ENCODE measurements around the gene INSM1. TPM values are rescaled to one million over a fixed set of nuclear protein-coding genes. Genes with fewer than 3 reads are reported as not detected.

INSM1 gene
- total and polyA plus RNA-seq, 8 donors: 0.41 to 2.0 (median 0.69) TPM; not detected in 2

DNA sequence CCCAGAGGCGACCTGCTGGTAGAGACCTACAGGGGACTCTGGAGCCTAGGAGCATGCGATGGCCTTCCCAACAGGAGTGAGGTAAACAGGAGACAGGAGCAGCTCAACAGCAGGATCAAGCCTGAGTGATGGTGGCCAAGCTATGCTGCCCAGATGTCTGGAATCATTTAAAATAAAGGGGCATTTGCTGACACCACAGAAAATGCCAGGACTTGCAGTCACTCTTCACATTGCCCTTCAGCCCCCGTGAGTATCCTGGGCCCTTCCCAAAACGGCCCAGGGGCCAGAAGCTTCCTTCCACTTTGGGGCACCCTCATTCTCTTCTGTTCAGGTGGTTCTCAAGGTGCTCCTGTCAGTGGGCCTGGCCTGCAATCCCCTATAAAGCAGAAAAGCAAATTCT is 23.2 kb downstream of the INSM1 start:
- H3K4me3 ChIP-seq: no peak overlapping the region
- ATAC-seq (no peak), DNase-seq (no peak)
- H3K27me3 ChIP-seq: no peaks in the 10 kb centered on the region
- H3K9me3 ChIP-seq: no peaks in the 10 kb centered on the region
- H3K27ac ChIP-seq: no peak overlapping the region
- peaks cover 0 to 73% of the 10 kb centered on the region in 2 donors for H3K36me3 ChIP-seq
- TF ChIP-seq, protein P1, sequence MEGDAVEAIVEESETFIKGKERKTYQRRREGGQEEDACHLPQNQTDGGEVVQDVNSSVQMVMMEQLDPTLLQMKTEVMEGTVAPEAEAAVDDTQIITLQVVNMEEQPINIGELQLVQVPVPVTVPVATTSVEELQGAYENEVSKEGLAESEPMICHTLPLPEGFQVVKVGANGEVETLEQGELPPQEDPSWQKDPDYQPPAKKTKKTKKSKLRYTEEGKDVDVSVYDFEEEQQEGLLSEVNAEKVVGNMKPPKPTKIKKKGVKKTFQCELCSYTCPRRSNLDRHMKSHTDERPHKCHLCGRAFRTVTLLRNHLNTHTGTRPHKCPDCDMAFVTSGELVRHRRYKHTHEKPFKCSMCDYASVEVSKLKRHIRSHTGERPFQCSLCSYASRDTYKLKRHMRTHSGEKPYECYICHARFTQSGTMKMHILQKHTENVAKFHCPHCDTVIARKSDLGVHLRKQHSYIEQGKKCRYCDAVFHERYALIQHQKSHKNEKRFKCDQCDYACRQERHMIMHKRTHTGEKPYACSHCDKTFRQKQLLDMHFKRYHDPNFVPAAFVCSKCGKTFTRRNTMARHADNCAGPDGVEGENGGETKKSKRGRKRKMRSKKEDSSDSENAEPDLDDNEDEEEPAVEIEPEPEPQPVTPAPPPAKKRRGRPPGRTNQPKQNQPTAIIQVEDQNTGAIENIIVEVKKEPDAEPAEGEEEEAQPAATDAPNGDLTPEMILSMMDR (IDR thresholded peaks at IDR 0.05): no peak
- H3K4me1 ChIP-seq: peaks cover 0 to 10% of the 10 kb centered on the region in 2 donors
- intact Hi-C loops (cut with DNase I): no loop called here

GRCh38 chr20:20391766-20392165 is 23.9 kb downstream of the INSM1 start:
- DNase-seq: no peak
- no peak for ATAC-seq
- TF ChIP-seq, protein P1 (IDR thresholded peaks at IDR 0.05): no peak
- Histone ChIP-seq H3K4me1 (peaks cover 0 to 10% of the 10 kb centered on the region in 2 donors), H3K4me3 (no peak overlapping the region), H3K27me3 (no peaks in the 10 kb centered on the region), H3K9me3 (no peaks in the 10 kb centered on the region), H3K36me3 (peaks cover 0 to 79% of the 10 kb centered on the region in 2 donors), H3K27ac (no peak overlapping the region)
- intact Hi-C loops (cut with DNase I): no loop called here

GRCh38 chr20:20393207-20394120 is 25.6 kb downstream of the INSM1 start:
- peaks cover 0 to 94% of the 10 kb centered on the region in 2 donors for H3K36me3 ChIP-seq
- H3K27ac ChIP-seq: no peak overlapping the region
- no peak for ATAC-seq
- no peaks in the 10 kb centered on the region for H3K27me3 ChIP-seq
- H3K4me3 ChIP-seq: no peak overlapping the region
- H3K9me3 ChIP-seq: no peaks in the 10 kb centered on the region
- TF ChIP-seq, protein P1 (IDR thresholded peaks at IDR 0.05): no peak
- no peak for DNase-seq
- peaks cover 0 to 10% of the 10 kb centered on the region in 2 donors for H3K4me1 ChIP-seq
- intact Hi-C loops (cut with DNase I): no loop called here

DNA sequence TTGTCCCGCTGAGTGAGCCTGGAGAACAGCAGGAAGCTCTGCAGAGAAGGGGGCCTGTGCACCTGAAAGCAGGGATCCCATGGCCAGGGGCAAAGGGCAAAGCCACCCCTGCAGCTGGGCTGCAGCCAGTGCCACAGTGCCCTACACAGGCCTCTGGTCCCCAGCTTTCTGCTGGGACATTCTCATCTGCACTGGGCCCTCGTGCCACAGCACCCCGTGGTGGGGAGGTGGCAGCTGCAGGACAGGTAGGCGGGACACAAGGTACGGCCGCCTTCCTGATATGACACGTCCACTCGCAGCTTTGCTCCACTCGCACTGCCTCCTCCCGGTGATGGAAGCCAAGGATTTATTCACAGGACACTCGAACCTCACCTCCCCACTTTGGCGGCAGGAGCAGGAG is 27.2 kb downstream of the INSM1 start:
- DNase-seq (no peak), ATAC-seq (no peak)
- Histone ChIP-seq H3K27me3 (no peaks in the 10 kb centered on the region), H3K4me1 (peaks cover 0 to 10% of the 10 kb centered on the region in 2 donors), H3K4me3 (no peak overlapping the region), H3K9me3 (no peaks in the 10 kb centered on the region), H3K36me3 (peaks cover 0 to 98% of the 10 kb centered on the region in 2 donors), H3K27ac (no peak overlapping the region)
- intact Hi-C loops (cut with DNase I): no loop called here
- TF ChIP-seq, protein P1 (IDR thresholded peaks at IDR 0.05): no peak

DNA sequence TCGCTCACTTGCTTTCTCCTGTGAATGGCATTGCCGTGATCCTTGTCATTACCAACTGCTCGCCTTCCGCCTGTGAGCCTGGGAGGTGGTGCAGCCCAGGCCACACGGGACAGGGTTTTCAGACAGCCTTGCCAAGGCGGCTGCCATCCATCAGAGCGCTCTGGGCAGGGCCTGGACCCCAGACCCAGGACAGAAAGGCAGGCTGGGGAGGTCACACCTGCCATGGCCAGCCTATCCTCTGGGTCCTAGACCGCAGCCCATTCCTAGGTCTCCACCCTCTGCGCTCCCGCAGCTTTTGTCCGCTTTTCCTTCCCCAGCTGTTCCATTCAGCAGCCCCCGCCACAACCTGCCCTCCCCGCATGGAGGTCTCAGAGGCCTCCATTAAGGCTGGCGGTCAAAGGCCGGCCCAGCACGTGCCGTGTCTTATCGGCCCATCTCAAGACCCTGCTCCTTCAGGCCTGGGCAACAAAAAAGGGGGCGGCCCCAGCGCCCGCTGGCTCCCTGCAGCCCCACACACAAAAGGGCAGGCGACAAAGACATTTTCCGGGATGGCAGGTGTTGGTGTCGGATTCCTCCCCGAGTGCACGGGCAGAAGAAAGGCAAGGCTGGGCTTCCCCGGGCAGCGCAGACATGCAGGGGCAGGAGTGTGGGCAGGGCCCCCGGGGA is 28.1 kb downstream of the INSM1 start:
- TF ChIP-seq, protein P1 (IDR thresholded peaks at IDR 0.05): no peak
- no peaks in the 10 kb centered on the region for H3K27me3 ChIP-seq
- peaks cover 0 to 95% of the 10 kb centered on the region in 2 donors for H3K36me3 ChIP-seq
- DNase-seq: no peak
- peaks cover 0 to 10% of the 10 kb centered on the region in 2 donors for H3K4me1 ChIP-seq
- no peak overlapping the region for H3K27ac ChIP-seq
- H3K9me3 ChIP-seq: no peaks in the 10 kb centered on the region
- intact Hi-C loops (cut with DNase I): no loop called here
- H3K4me3 ChIP-seq: no peak overlapping the region
- no peak for ATAC-seq
